H1 (cell line): ENCODE data around the gene RPN2. TPM values are rescaled to one million over a fixed set of nuclear protein-coding genes. Genes with fewer than 3 reads are reported as not detected.

ENCODE experiments used
- CTCF ChIA-PET: fragments of 300-600 bp; sonication (Branson Sonifier 250); formaldehyde crosslinking; loops from one replicate; lab custom pipeline; 2021; ENCODE audit not compliant: partially characterized antibody; lab: Charles Lee
- POLR2A ChIA-PET: fragments of 300-600 bp; sonication (Branson Sonifier 250); formaldehyde crosslinking; loops from one replicate; lab custom pipeline; 2021; ENCODE audit warnings: inconsistent platforms; ENCODE audit not compliant: partially characterized antibody; lab: Charles Lee
- DNase-seq, 2 experiments: peaks; one replicate each; pipeline versions ENCODE4 v3.0.0 to v3.0.0-alpha.2; 2010 to 2022; ENCODE audit warnings: low spot score in 2 of 2, low read depth in 1 of 2, mixed read lengths in 1 of 2
- FAIRE-seq: peaks from 2 replicates; lab custom pipeline; 2011; peaks lifted over from hg19 to GRCh38; lab: Jason Lieb, UNC
- H2AFZ ChIP-seq: 2 replicates; pipeline ENCODE4 v1.8.1; 2012; ENCODE audit warnings: low read length, inconsistent platforms
- H2AK5ac ChIP-seq: 2 replicates; pipeline ENCODE4 v1.6.1; 2013; ENCODE audit warnings: low read depth, low read length
- H2BK120ac ChIP-seq: replicated peaks from 2 replicates; pipeline ENCODE3; 2013; ENCODE audit warnings: low read depth, low read length, inconsistent platforms
- H2BK12ac ChIP-seq: 2 replicates; pipeline ENCODE4 v1.6.1; 2013; ENCODE audit warnings: low read depth, low read length
- H2BK15ac ChIP-seq: 2 replicates; pipeline ENCODE4 v1.6.1; 2013; ENCODE audit warnings: low read length
- H2BK20ac ChIP-seq: 2 replicates; pipeline ENCODE4 v1.6.1; 2013; ENCODE audit warnings: low read length
- H2BK5ac ChIP-seq: 2 replicates; pipeline ENCODE4 v1.6.1; 2013; ENCODE audit warnings: low read depth, low read length
- H3K14ac ChIP-seq: 2 replicates; pipeline ENCODE4 v1.6.1; 2013; ENCODE audit warnings: inconsistent platforms; ENCODE audit not compliant: insufficient read length
- H3K18ac ChIP-seq: 2 replicates; pipeline ENCODE4 v1.6.1; 2013; ENCODE audit warnings: low read length; ENCODE audit errors: extremely low read depth
- H3K23ac ChIP-seq: 2 replicates; pipeline ENCODE4 v1.6.1; 2013; ENCODE audit warnings: inconsistent platforms; ENCODE audit not compliant: insufficient read length
- H3K23me2 ChIP-seq: 2 replicates; pipeline ENCODE4 v1.6.1; 2013; ENCODE audit warnings: low read depth, low read length
- H3K27ac ChIP-seq: 2 replicates; pipeline ENCODE4 v1.6.1; 2011; ENCODE audit warnings: low read depth, low read length, inconsistent platforms
- H3K27me3 ChIP-seq, 4 experiments: replicated peaks in 1 of 4; 1 replicate in 1 of 4; 2 replicates in 3 of 4; pipeline versions ENCODE4 v1.6.1 to v1.8.1; 2011 to 2013; ENCODE audit warnings: low read length in 3 of 4, mild to moderate bottlenecking in 3 of 4, inconsistent platforms in 2 of 4, mixed read lengths in 2 of 4, moderate library complexity in 1 of 4; ENCODE audit not compliant: control insufficient read depth in 3 of 4, insufficient read depth in 3 of 4; ENCODE audit errors: extremely low read depth in 1 of 4
- H3K36me3 ChIP-seq, 4 experiments: 2 replicates each; pipeline versions ENCODE4 v1.6.1 to v1.8.1; 2011 to 2013; ENCODE audit warnings: mild to moderate bottlenecking in 4 of 4, low read length in 3 of 4, moderate library complexity in 2 of 4, control low read depth in 1 of 4, inconsistent platforms in 1 of 4; ENCODE audit not compliant: insufficient read depth in 4 of 4, control insufficient read depth in 2 of 4
- H3K4ac ChIP-seq: replicated peaks from 2 replicates; pipeline ENCODE3; 2013; ENCODE audit warnings: low read length, low read depth, mixed read lengths, inconsistent platforms; ENCODE audit not compliant: insufficient read length
- H3K4me1 ChIP-seq, 4 experiments: replicated peaks in 1 of 4; 1 replicate in 1 of 4; 2 replicates in 3 of 4; pipeline versions ENCODE4 v1.6.1 to v1.8.1; 2011 to 2013; ENCODE audit warnings: low read length in 3 of 4, inconsistent platforms in 2 of 4, mixed read lengths in 1 of 4; ENCODE audit not compliant: insufficient read depth in 4 of 4, control insufficient read depth in 3 of 4
- H3K4me2 ChIP-seq, 2 experiments: 2 replicates each; pipeline versions ENCODE4 v1.6.1 to v1.8.1; 2011 to 2013; ENCODE audit warnings: low read depth in 2 of 2, low read length in 2 of 2, control low read depth in 1 of 2, inconsistent platforms in 1 of 2, mild to moderate bottlenecking in 1 of 2; ENCODE audit not compliant: insufficient read depth in 1 of 2
- H3K4me3 ChIP-seq, 4 experiments: fragments of 200-600, 300-600 bp in 1 of 4; sonication (generic), shearing (Covaris generic), sonication (Bioruptor Twin) in 1 of 4; 2 replicates each; pipeline versions ENCODE4 v1.5.1 to v1.8.1; 2011 to 2016; ENCODE audit warnings: low read length in 4 of 4, low read depth in 3 of 4, control low read depth in 2 of 4, inconsistent platforms in 2 of 4, mild to moderate bottlenecking in 2 of 4, mixed read lengths in 1 of 4, moderate library complexity in 1 of 4; ENCODE audit not compliant: insufficient read depth in 2 of 4; ENCODE audit errors: extremely low read depth in 1 of 4
- H3K56ac ChIP-seq: replicated peaks from 2 replicates; pipeline ENCODE3; 2013; ENCODE audit warnings: low read depth, mild to moderate bottlenecking, mixed read lengths, low read length, inconsistent platforms; ENCODE audit not compliant: insufficient read length
- H3K79me1 ChIP-seq: 2 replicates; pipeline ENCODE4 v1.6.1; 2013; ENCODE audit warnings: low read depth, low read length, control low read depth
- H3K79me2 ChIP-seq, 2 experiments: 2 replicates each; pipeline versions ENCODE4 v1.6.1 to v1.8.1; 2012 to 2013; ENCODE audit warnings: low read length in 2 of 2, mild to moderate bottlenecking in 2 of 2, inconsistent platforms in 1 of 2; ENCODE audit not compliant: insufficient read depth in 2 of 2, control insufficient read depth in 1 of 2
- H3K9ac ChIP-seq, 4 experiments: replicated peaks in 1 of 4; 1 replicate in 1 of 4; 2 replicates in 3 of 4; pipeline versions ENCODE4 v1.6.1 to v1.8.1; 2011 to 2013; ENCODE audit warnings: low read depth in 3 of 4, low read length in 3 of 4, control low read depth in 2 of 4, mild to moderate bottlenecking in 2 of 4, moderate library complexity in 2 of 4, inconsistent platforms in 1 of 4; ENCODE audit errors: extremely low read depth in 1 of 4
- H3K9me3 ChIP-seq, 2 experiments: 2 replicates each; pipeline versions ENCODE4 v1.6.1 to v1.8.1; 2012 to 2013; ENCODE audit warnings: mild to moderate bottlenecking in 2 of 2, moderate library complexity in 2 of 2, control low read depth in 1 of 2, inconsistent platforms in 1 of 2, low read depth in 1 of 2, low read length in 1 of 2, mixed read lengths in 1 of 2; ENCODE audit not compliant: insufficient read depth in 2 of 2
- H4K20me1 ChIP-seq, 2 experiments: replicated peaks in 1 of 2; 2 replicates each; pipeline versions ENCODE3 to v1.8.1; 2011 to 2013; ENCODE audit warnings: inconsistent platforms in 2 of 2, low read length in 2 of 2, mild to moderate bottlenecking in 1 of 2; ENCODE audit not compliant: insufficient read depth in 2 of 2, control insufficient read depth in 1 of 2
- H4K5ac ChIP-seq: 2 replicates; pipeline ENCODE4 v1.6.1; 2013; ENCODE audit warnings: low read length, low read depth, mixed read lengths, inconsistent platforms; ENCODE audit not compliant: insufficient read length
- H4K8ac ChIP-seq: 2 replicates; pipeline ENCODE4 v1.8.0; 2013; ENCODE audit warnings: mild to moderate bottlenecking, moderate library complexity, low read length, inconsistent platforms; ENCODE audit not compliant: insufficient read depth; ENCODE audit errors: extremely low read depth
- H4K91ac ChIP-seq: replicated peaks from 2 replicates; pipeline ENCODE3; 2013; ENCODE audit warnings: low read length, mixed read lengths, inconsistent platforms; ENCODE audit not compliant: insufficient read length
- BCL11A ChIP-seq, 2 experiments: IDR thresholded peaks; one replicate each; pipeline ENCODE4 v1.6.1; 2011; ENCODE audit warnings: low read depth in 2 of 2, low read length in 2 of 2, mild to moderate bottlenecking in 2 of 2
- CBX5 ChIP-seq: fragments of 300-800, 300-1000 bp; sonication (generic); IDR thresholded peaks from 2 replicates; pipeline ENCODE4 v1.7.1; 2016; ENCODE audit warnings: antibody characterized with exemption, low read length, low read depth
- CREB1 ChIP-seq: IDR thresholded peaks from 2 replicates; pipeline ENCODE4 v1.6.1; 2012; ENCODE audit warnings: inconsistent platforms
- POLR2AphosphoS5 ChIP-seq: IDR thresholded peaks from 2 replicates; pipeline ENCODE4 v1.6.1; 2011; ENCODE audit warnings: low read depth, low read length
- SIX5 ChIP-seq: IDR thresholded peaks from 2 replicates; pipeline ENCODE4 v1.6.1; 2011; ENCODE audit warnings: mild to moderate bottlenecking, low read depth, low read length
- SRF ChIP-seq: IDR thresholded peaks from 2 replicates; pipeline ENCODE4 v1.6.1; 2011; ENCODE audit warnings: mild to moderate bottlenecking, low read depth, low read length, moderate library complexity
- SUZ12 ChIP-seq: fragments of 200-600 bp; sonication (generic); IDR thresholded peaks from 2 replicates; pipeline ENCODE4 v1.6.1; 2012; ENCODE audit warnings: mild to moderate bottlenecking, inconsistent platforms, low read length, moderate library complexity, mixed read lengths
- TAF1 ChIP-seq: IDR thresholded peaks from 2 replicates; pipeline ENCODE4 v1.6.1; 2011; ENCODE audit warnings: mild to moderate bottlenecking, low read depth, low read length
- TAF7 ChIP-seq: optimal IDR thresholded peaks from 2 replicates; pipeline ENCODE3; 2011; ENCODE audit warnings: low read depth, mild to moderate bottlenecking, inconsistent platforms, low read length, moderate library complexity, borderline replicate concordance
- TCF12 ChIP-seq: IDR thresholded peaks from 2 replicates; pipeline ENCODE4 v1.6.1; 2011; ENCODE audit warnings: low read depth, mild to moderate bottlenecking, low read length
- WGBS, 2 experiments: shearing (Covaris generic) in 1 of 2; methylation state at CpG; one replicate each; pipeline versions ENCODE4 v1.1.6 to v1.1.7; 2013 to 2015; ENCODE audit warnings: low lambda C conversion rate in 2 of 2, mixed read lengths in 2 of 2, inconsistent platforms in 1 of 2, low coverage in 1 of 2, missing lambda C conversion rate in 1 of 2; ENCODE audit not compliant: insufficient replicate concordance in 2 of 2, insufficient coverage in 1 of 2, insufficient read length in 1 of 2; ENCODE audit errors: extremely low coverage in 1 of 2, missing lambda C conversion rate in 1 of 2; 5-methylcytosine and 5-hydroxymethylcytosine counted together
- polyA plus RNA-seq, 7 experiments: library from polyadenylated mRNA; depleted of rRNA in 3 of 7; stranded (reverse) in 5 of 7; unstranded in 2 of 7; fragments of >200 nt in 5 of 7; fragments of 200-250 nt in 2 of 7; gene quantifications; 1 replicate in 5 of 7; 2 replicates in 1 of 7; 4 replicates in 1 of 7; pipeline versions ENCODE4 v1.2.1 to v1.2.3, GENCODE V29; 2011 to 2013; ENCODE audit warnings: missing spikeins in 2 of 7, mixed read lengths in 2 of 7
- total RNA-seq: library from RNA; stranded (reverse); fragmentation: NEBNext Ultra II Directional; extraction: Animal tissue kit (Norgen Biotek cat#: 25700); gene quantifications from 2 replicates; pipeline ENCODE4 v1.2.1, GENCODE V29; 2021

The RPN2 gene
- total and polyA plus RNA-seq, 2 of the 8 experiments (the other 6 are each of a cell fraction or from before 2014, with no cell fraction given), result 236 to 379 TPM

DNA sequence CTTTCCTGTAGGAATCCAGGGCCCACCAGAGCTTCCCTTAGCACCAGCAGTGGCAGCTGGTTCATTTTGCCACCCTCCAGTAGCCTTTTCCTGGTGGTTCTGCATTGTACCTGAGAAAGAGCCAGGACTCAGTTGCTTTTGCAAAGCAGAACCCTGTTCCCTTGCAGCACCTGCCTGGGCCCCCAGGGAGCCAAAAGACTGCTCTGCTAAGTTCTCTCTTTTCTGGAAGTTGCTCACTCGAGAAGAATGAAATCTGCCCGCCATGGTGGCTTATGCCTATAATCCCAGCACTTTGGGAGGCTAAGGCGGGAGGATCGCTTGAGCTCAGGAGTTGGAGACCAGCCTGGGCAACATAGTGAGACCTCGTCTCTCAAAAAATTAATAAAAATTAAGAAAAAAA lies 58.5 kb downstream of the RPN2 start:
- Histone ChIP-seq H3K79me2 (no peaks in the 10 kb centered on the region), H3K23ac (no peak overlapping the region), H2BK15ac (no peak overlapping the region), H4K8ac (no peak overlapping the region), H3K56ac (no peak overlapping the region), H3K4me1 (no peaks in the 10 kb centered on the region), H3K23me2 (no peaks in the 10 kb centered on the region), H3K79me1 (no peaks in the 10 kb centered on the region), H3K4me3 (no peak overlapping the region), H4K5ac (no peak overlapping the region), H4K20me1 (peaks cover 0 to 2% of the 10 kb centered on the region in 2 experiments), H2AK5ac (no peak overlapping the region), H3K27ac (no peak overlapping the region), H2BK20ac (no peak overlapping the region), H2AFZ (no peak overlapping the region), H3K9ac (no peak overlapping the region), H3K18ac (no peak overlapping the region), H4K91ac (no peak overlapping the region), H2BK5ac (no peak overlapping the region), H3K36me3 (peaks cover 32 to 96% (median 85%) of the 10 kb centered on the region in 4 experiments), H2BK120ac (no peak overlapping the region), H2BK12ac (no peak overlapping the region), H3K27me3 (no peaks in the 10 kb centered on the region), H3K4me2 (no peak overlapping the region), H3K4ac (no peak overlapping the region), H3K9me3 (no peaks in the 10 kb centered on the region), H3K14ac (no peak overlapping the region)
- CTCF ChIA-PET, result interaction anchor here (1.0 to 4.3 kb wide), 3 partner anchors 30 to 42 kb away, joined by 3 to 20 read pairs (median 7); no protein-coding TSS in a partner anchor
- no peak for FAIRE-seq
- POLR2A ChIA-PET, result interaction anchor here (1.7 kb wide), 1 partner anchor 13 kb away, joined by 4 read pairs; no protein-coding TSS in a partner anchor
- WGBS, 2 experiments, result 91% methylated on average over 5 of the region's 5 CpGs; no CpG with 5 or more reads in 1 of the 2 experiments
- no peak for TF ChIP-seq SRF
- no peak for TF ChIP-seq POLR2AphosphoS5
- TF ChIP-seq SIX5, result no peak
- no peak for TF ChIP-seq SUZ12
- no peak for TF ChIP-seq TAF7
- no peak for TF ChIP-seq BCL11A (IDR thresholded peaks at IDR 0.05; ENCODE audit: low read depth in 2 of 2, low read length in 2 of 2)
- TF ChIP-seq CBX5, result no peak
- TF ChIP-seq TAF1, result no peak
- TF ChIP-seq CREB1, result no peak
- TF ChIP-seq TCF12, result no peak
- no peak for DNase-seq
